Measurements from ENCODE around the gene MFSD2A.
"Not testable (repeated sequence)": the region's sequence is repeated elsewhere in the genome, so short reads cannot be mapped to it uniquely, and the experiment has no call there.

The MFSD2A gene

GRCh38 chr1:39969531-39970270 lies 14.8 kb downstream of the MFSD2A start:
- FAIRE-seq: no peak

- FAIRE-seq: no peak
These were observed 15.3 kb downstream of the MFSD2A start for GRCh38 chr1:39970274-39970673.

GRCh38 chr1:39971138-39971537 lies 16.2 kb downstream of the MFSD2A start:
- FAIRE-seq: no peak

- peak; percentile 59 for FAIRE-seq
These were observed 18.7 kb downstream of the MFSD2A start for GRCh38 chr1:39973503-39974135.

- no peak for FAIRE-seq
These were observed 21.8 kb downstream of the MFSD2A start for GRCh38 chr1:39976732-39977131.

GRCh38 chr1:39977202-39977601 lies 22.3 kb downstream of the MFSD2A start:
- FAIRE-seq: no peak

- no peak for FAIRE-seq
These were observed 24.7 kb downstream of the MFSD2A start for GRCh38 chr1:39979654-39980053.

GRCh38 chr1:39980555-39981313 lies 25.8 kb downstream of the MFSD2A start:
- FAIRE-seq: no peak

- no peak for FAIRE-seq
These were observed 26.4 kb downstream of the MFSD2A start for GRCh38 chr1:39981385-39981784.

- no peak for FAIRE-seq
These were observed 27.0 kb downstream of the MFSD2A start for GRCh38 chr1:39981945-39982344.

- FAIRE-seq: not testable (repeated sequence)
These were observed 29.5 kb downstream of the MFSD2A start for GRCh38 chr1:39984480-39984879.

- no peak for FAIRE-seq
These were observed 30.0 kb downstream of the MFSD2A start for GRCh38 chr1:39984951-39985350.

- FAIRE-seq: no peak
These were observed 32.9 kb downstream of the MFSD2A start for GRCh38 chr1:39987869-39988268.

- no peak for FAIRE-seq
These were observed 33.8 kb downstream of the MFSD2A start for GRCh38 chr1:39988618-39989343.

- no peak for FAIRE-seq
These were observed 35.5 kb downstream of the MFSD2A start for GRCh38 chr1:39990428-39990827.

- FAIRE-seq: no peak
These were observed 37.3 kb downstream of the MFSD2A start for GRCh38 chr1:39992234-39992633.

- FAIRE-seq: no peak
These were observed 37.9 kb downstream of the MFSD2A start for GRCh38 chr1:39992888-39993287.

GRCh38 chr1:39995973-39996393 lies 41.0 kb downstream of the MFSD2A start:
- FAIRE-seq: no peak

GRCh38 chr1:39996396-39997004 lies 41.6 kb downstream of the MFSD2A start:
- no peak for FAIRE-seq

- FAIRE-seq: no peak
These were observed 46.5 kb downstream of the MFSD2A start for GRCh38 chr1:40001456-40001855.

- FAIRE-seq: no peak
These were observed 48.5 kb downstream of the MFSD2A start for GRCh38 chr1:40003156-40004093.

GRCh38 chr1:40004857-40005256 lies 49.9 kb downstream of the MFSD2A start:
- no peak for FAIRE-seq
